Heart right ventricle (tissue), 16 donors: ENCODE measurements around the gene UTF1. TPM values are rescaled to one million over a fixed set of nuclear protein-coding genes. Genes with fewer than 3 reads are reported as not detected.

Source experiments
- ATAC-seq, 8 donors: fragments of 200-7000 bp; cut with Tn5 transposase; one replicate each; pipeline ENCODE4 v1.9.1; 2020; ENCODE audit warnings: mild to moderate bottlenecking in 8 of 8, moderate library complexity in 8 of 8, moderate number of reproducible peaks in 1 of 8
- DNase-seq, 2 donors: peaks; one replicate each; pipeline ENCODE4 v3.0.0-alpha.2; 2020
- H3K27ac ChIP-seq, 10 donors: fragments of 200-600 bp; sonication (generic) in 2 of 10; one replicate each; pipeline versions ENCODE4 v1.5.0 to v1.8.0; 2020 to 2022; ENCODE audit warnings: mild to moderate bottlenecking in 3 of 10
- H3K27me3 ChIP-seq, 7 donors: fragments of 200-600 bp; one replicate each; pipeline ENCODE4 v1.8.0; 2021 to 2022; ENCODE audit warnings: mild to moderate bottlenecking in 2 of 7
- H3K36me3 ChIP-seq, 9 donors: fragments of 200-600 bp; sonication (generic) in 1 of 9; one replicate each; pipeline versions ENCODE4 v1.5.0 to v1.8.0; 2020 to 2022; ENCODE audit warnings: mild to moderate bottlenecking in 2 of 9
- H3K4me1 ChIP-seq, 9 donors: fragments of 200-600 bp; sonication (generic) in 1 of 9; one replicate each; pipeline versions ENCODE4 v1.5.0 to v1.8.0; 2020 to 2022; ENCODE audit warnings: mild to moderate bottlenecking in 4 of 9
- H3K4me3 ChIP-seq, 10 donors: fragments of 200-600 bp; sonication (generic) in 2 of 10; one replicate each; pipeline versions ENCODE4 v1.5.0 to v1.8.0; 2020 to 2022; ENCODE audit warnings: mild to moderate bottlenecking in 7 of 10, moderate library complexity in 2 of 10
- H3K9me3 ChIP-seq, 11 donors: fragments of 200-600 bp in 10 of 11; sonication (generic) in 2 of 11; one replicate each; pipeline versions ENCODE4 v1.5.0 to v1.8.0; 2013 to 2022; ENCODE audit warnings: mild to moderate bottlenecking in 2 of 11, control low read depth in 1 of 11, moderate library complexity in 1 of 11
- WGBS, 2 donors: extraction: QIAGEN DNeasy Blood & Tissue Kit; methylation state at CpG; one replicate each; pipeline ENCODE4 v1.1.7; 2013; ENCODE audit warnings: inconsistent platforms in 1 of 2; 5-methylcytosine and 5-hydroxymethylcytosine counted together
- intact Hi-C, 10 donors: fragments of 100-400 bp; cut with DNase I; formaldehyde crosslinking; loops; one replicate each; pipeline versions ENCODE4 v1.11.1 to v1.14.2; 2022
- polyA plus RNA-seq, 2 donors: library from polyadenylated mRNA; stranded (reverse); fragments of 200-250 nt; gene quantifications; one replicate each; pipeline ENCODE4 v1.2.3, GENCODE V29; 2013
- total RNA-seq, 10 donors: library from RNA; stranded (reverse); fragmentation: NEBNext Ultra II Directional in 3 of 10; extraction: Animal tissue kit (Norgen Biotek cat#: 25700) in 3 of 10; gene quantifications; one replicate each; pipeline versions ENCODE4 v1.2.1 to v1.2.4, GENCODE V29; 2021 to 2023
- TF ChIP-seq, protein P1 (sequence below), 9 donors: fragments of 200-600 bp; sonication (generic) in 2 of 9; IDR thresholded peaks; one replicate each; pipeline versions ENCODE4 v1.5.0 to v1.8.0; 2021 to 2022; ENCODE audit warnings: antibody characterized with exemption in 9 of 9, mild to moderate bottlenecking in 5 of 9, moderate library complexity in 1 of 9
- donor health status: Arrhythmogenic right ventricular cardiomyopathy.
- donor health status: ischemic (EF 13 %, LVEDD 7.1; RV severe dilation, severe dysfunction).
- donor health status: healthy with polysubstance abuse.
- donor health status: DM: no; HTN: yes; CAD: no.
- donor health status: DM: no; HTN: no; CAD: no.
- donor health status: ischemic (EF 25% LVEDD 6.9; RV normal size, moderate dysfunction).
- donor health status: ischemic (EF 25% LVEDD 5.7; RV mildly dilated, moderate dysfunction).
- donor health status: healthy.
- donor health status: DM: yes; HTN: yes; CAD: no.
- donor health status: Ischemic cardiomyopathy.
- donor health status: ischemic (EF 35%, LVEDD 5.7; RV mildly dilated, moderate dysfunction).
- donor health status: nonischemic (EF 11% LVEDD 7.7; RV severe dilation, severe dysfunction).
- donor health status: DM: yes; HTN: yes; CAD: no.
- donor health status: PGD.
- donor health status: ischemic (EF 29% LVEDD 5.4; RV normal size, mild dysfunction).
- donor health status: nonischemic (EF 23%, LVEDD 6.1; RV moderate dilation, normal function).

UTF1 gene
- total and polyA plus RNA-seq, 12 donors, result not detected

DNA sequence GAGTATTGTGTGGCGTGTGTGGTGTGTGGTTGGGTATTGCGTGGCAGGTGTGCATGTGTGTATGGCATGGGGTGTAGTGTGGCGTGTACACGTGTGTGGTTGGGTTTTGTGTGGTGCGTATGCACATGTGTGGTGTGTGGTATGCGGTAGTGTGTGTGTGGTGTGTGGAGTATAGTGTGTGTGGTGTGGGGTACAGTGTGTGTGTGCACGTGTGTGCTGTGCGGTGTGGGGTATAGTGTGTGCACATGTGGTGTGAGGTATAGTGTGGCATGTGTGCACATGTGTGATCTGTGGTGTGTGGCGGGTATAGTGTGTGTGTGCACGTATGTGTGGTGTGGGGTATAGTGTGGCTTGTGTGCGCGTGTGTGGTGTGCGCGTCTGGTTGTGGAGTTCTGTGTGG lies 20.9 kb upstream of the UTF1 start:
- peaks cover 0 to 33% (median 10%) of the 10 kb centered on the region in 7 donors for H3K27me3 ChIP-seq

DNA sequence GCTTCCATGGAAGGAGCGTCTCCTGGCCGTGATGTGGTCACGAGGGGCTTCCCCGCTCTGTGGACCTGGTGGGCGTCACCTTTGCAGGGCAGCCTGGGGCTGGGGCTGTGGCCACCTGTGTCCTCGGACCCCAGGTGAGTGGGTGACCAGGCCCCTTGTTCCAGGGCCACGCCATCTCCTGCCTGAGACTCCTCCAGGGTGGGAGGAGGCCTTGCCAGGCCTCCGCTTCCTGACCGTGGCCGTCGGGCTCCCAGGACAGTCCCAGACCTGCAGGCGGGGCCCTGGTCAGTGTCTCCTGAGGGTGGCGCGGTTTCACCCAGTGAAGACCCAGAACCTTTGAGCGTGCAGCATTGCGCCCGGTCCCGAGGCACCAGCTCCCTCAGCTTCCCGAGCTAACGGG lies 20.4 kb upstream of the UTF1 start:
- TF ChIP-seq, protein P1, sequence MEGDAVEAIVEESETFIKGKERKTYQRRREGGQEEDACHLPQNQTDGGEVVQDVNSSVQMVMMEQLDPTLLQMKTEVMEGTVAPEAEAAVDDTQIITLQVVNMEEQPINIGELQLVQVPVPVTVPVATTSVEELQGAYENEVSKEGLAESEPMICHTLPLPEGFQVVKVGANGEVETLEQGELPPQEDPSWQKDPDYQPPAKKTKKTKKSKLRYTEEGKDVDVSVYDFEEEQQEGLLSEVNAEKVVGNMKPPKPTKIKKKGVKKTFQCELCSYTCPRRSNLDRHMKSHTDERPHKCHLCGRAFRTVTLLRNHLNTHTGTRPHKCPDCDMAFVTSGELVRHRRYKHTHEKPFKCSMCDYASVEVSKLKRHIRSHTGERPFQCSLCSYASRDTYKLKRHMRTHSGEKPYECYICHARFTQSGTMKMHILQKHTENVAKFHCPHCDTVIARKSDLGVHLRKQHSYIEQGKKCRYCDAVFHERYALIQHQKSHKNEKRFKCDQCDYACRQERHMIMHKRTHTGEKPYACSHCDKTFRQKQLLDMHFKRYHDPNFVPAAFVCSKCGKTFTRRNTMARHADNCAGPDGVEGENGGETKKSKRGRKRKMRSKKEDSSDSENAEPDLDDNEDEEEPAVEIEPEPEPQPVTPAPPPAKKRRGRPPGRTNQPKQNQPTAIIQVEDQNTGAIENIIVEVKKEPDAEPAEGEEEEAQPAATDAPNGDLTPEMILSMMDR (IDR thresholded peaks at IDR 0.05), result no peak
- no peak overlapping the region for H3K27ac ChIP-seq
- H3K36me3 ChIP-seq, result no peaks in the 10 kb centered on the region
- H3K4me3 ChIP-seq, result no peak overlapping the region
- 82 to 86% methylated on average over 20 of the region's 20 CpGs for WGBS, 2 donors
- no peaks in the 10 kb centered on the region for H3K9me3 ChIP-seq
- H3K4me1 ChIP-seq, result no peaks in the 10 kb centered on the region
- intact Hi-C loops, result no loop called here
- DNase-seq (peak in 1 of 2 donors; percentile 5), ATAC-seq (no peak)
- H3K27me3 ChIP-seq, result peaks cover 0 to 38% (median 10%) of the 10 kb centered on the region in 7 donors

More for the DNA sequence above, 20.9 kb upstream of the UTF1 start:
- TF ChIP-seq, protein P1 (IDR thresholded peaks at IDR 0.05), result no peak
- ATAC-seq, result no peak
- no peaks in the 10 kb centered on the region for H3K36me3 ChIP-seq
- H3K27ac ChIP-seq, result no peak overlapping the region
- H3K4me3 ChIP-seq, result no peak overlapping the region
- no peak for DNase-seq
- intact Hi-C loops, result no loop called here
- no peaks in the 10 kb centered on the region for H3K4me1 ChIP-seq
- 94 to 97% methylated on average over 14 of the region's 14 CpGs for WGBS, 2 donors
- H3K9me3 ChIP-seq, result no peaks in the 10 kb centered on the region

DNA sequence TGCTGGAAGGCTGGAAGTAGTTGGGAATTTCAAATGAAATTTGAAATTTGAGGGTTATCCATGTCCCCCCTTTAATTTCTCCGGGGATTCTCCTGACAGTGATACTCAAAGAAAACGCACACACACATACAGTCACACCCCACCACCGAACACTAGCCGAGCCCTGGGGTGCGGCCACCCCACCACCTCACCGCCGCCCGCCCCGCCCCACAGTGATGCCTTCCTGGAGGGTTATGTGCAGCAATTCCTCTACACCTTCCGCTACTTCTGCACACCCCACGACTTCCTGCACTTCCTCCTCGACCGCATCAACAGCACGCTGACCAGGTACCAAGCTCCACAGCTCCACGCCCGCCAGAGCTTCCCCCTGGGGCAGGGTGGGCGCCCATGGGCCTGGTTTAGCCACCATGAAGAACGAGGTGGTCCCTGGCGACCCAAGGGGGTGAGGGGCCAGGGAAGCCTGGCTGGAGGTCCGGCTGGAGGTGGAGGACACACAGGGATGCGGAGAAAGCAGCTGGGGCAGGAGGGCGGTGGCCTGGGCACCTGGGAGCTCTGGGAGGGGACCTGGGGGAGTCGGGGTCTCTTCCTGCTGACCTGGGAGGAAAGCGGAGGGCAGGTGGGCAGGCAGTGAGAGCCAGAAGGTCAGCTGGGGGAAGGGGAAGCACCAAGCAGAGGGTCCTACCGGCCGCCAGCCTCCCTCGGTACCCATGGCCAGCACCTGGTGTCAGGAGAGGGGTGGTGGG lies 19.4 kb upstream of the UTF1 start:
- TF ChIP-seq, protein P1 (IDR thresholded peaks at IDR 0.05), result no peak
- Histone ChIP-seq H3K9me3 (no peaks in the 10 kb centered on the region), H3K36me3 (no peaks in the 10 kb centered on the region), H3K4me3 (no peak overlapping the region), H3K27ac (no peak overlapping the region), H3K27me3 (peaks cover 0 to 38% (median 10%) of the 10 kb centered on the region in 7 donors), H3K4me1 (no peaks in the 10 kb centered on the region)
- peak in 1 of 2 donors; percentile 3 for DNase-seq
- intact Hi-C loops, result no loop called here
- ATAC-seq, result no peak
- 77 to 81% methylated on average over 27 of the region's 27 CpGs for WGBS, 2 donors

DNA sequence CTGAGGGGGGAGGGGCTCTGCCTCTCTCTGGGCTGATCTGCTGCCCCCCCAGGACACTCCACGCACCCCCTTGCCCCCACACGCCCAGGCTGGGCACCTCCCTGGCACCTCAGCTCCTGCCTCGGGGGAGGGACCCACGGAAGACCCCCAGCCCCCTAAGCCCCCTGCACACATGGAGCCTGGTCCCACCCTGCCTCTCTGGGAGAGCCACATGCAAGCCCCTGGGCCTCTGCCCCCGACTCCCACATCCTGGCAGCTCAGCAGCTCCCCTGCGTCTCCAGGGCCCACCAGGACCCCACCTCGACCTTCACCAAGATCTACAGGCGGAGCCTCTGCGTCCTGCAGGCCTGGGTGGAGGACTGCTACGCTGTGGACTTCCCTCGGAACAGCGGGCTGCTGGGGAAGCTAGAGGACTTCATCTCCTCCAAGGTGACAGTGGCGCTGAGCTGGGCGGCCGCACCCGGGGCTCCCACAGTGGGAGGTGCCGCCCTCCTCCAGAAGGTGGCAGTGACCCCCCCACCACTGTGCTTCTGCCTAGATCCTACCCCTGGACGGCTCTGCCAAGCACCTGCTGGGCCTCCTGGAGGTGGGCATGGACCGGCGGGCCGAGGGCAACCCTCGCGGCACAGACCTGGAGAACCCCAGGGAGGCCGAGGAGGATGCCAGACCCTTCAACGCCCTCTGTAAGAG lies 18.7 kb upstream of the UTF1 start:
- intact Hi-C loops, result no loop called here
- peak in 1 of 2 donors; percentile 4 for DNase-seq
- TF ChIP-seq, protein P1 (IDR thresholded peaks at IDR 0.05), result no peak
- H3K27ac ChIP-seq, result no peak overlapping the region
- no peak overlapping the region for H3K4me3 ChIP-seq
- peaks cover 0 to 38% (median 10%) of the 10 kb centered on the region in 7 donors for H3K27me3 ChIP-seq
- H3K4me1 ChIP-seq, result no peaks in the 10 kb centered on the region
- no peak for ATAC-seq
- H3K9me3 ChIP-seq, result no peaks in the 10 kb centered on the region
- no peaks in the 10 kb centered on the region for H3K36me3 ChIP-seq
- WGBS, 2 donors, result 79% methylated on average over 25 of the region's 25 CpGs
